Measurements from ENCODE around the gene AAMP.

GRCh38 chr2:218312267-218312756, 42.4 kb upstream of the AAMP start:
- no peak for TF ChIP-seq POLR2A (IDR thresholded peaks at IDR 0.05)
- TF ChIP-seq CTCF (IDR thresholded peaks at IDR 0.05), result no peak
- TF ChIP-seq EP300 (IDR thresholded peaks at IDR 0.05), result no peak
